ENCODE measurements around the gene NOSIP.

DNA sequence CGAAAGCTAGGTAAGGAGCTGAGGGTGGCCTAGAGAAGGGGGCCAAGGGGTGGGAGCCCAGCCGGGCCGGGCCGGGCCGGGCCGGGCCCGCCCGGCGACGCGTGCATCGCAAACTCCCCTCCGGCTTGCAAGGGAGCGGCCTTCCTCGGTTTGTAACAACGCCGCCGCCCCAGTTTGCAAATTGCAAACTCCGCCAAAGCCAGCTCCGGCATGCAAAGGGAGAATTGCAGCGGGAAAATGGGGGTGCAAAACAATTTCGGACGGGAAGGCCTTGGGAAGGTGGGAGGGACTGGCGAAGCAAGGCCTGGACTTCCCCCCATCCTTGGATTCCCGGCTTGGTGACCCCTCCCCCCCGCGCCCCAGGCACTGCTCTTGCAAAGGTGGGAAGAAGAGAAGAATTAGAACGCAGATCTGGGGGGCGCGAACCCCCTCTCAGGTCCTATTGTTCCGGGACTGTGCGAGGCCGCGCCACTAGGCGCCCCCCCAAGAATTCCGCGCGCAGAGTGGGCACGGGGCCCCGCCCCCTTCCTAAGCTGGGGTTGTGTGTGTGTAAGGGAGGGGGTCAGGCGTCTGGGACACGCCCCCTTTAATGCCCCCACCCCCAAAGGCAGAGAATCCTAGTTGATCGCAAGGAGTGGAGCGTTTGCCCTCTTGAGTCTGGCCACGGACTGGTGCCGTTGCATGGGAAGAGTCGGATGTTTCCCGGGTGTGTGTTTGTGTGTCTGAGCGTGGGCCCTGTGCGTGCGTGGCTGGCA, 11.6 kb upstream of the NOSIP start:
- TF ChIP-seq, protein P1, sequence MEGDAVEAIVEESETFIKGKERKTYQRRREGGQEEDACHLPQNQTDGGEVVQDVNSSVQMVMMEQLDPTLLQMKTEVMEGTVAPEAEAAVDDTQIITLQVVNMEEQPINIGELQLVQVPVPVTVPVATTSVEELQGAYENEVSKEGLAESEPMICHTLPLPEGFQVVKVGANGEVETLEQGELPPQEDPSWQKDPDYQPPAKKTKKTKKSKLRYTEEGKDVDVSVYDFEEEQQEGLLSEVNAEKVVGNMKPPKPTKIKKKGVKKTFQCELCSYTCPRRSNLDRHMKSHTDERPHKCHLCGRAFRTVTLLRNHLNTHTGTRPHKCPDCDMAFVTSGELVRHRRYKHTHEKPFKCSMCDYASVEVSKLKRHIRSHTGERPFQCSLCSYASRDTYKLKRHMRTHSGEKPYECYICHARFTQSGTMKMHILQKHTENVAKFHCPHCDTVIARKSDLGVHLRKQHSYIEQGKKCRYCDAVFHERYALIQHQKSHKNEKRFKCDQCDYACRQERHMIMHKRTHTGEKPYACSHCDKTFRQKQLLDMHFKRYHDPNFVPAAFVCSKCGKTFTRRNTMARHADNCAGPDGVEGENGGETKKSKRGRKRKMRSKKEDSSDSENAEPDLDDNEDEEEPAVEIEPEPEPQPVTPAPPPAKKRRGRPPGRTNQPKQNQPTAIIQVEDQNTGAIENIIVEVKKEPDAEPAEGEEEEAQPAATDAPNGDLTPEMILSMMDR (conservative IDR thresholded peaks at IDR 0.05; ENCODE audit: low read length), result no peak
- TF ChIP-seq EZH2phosphoT487 (IDR thresholded peaks at IDR 0.05; ENCODE audit: borderline replicate concordance, low read depth, low read length), result no peak
